ENCODE measurements around the gene PVR. TPM values are rescaled to one million over a fixed set of nuclear protein-coding genes. Genes with fewer than 3 reads are reported as not detected.

PVR gene
- total RNA-seq, 1 experiment from 2014 or later, result 141 TPM

DNA sequence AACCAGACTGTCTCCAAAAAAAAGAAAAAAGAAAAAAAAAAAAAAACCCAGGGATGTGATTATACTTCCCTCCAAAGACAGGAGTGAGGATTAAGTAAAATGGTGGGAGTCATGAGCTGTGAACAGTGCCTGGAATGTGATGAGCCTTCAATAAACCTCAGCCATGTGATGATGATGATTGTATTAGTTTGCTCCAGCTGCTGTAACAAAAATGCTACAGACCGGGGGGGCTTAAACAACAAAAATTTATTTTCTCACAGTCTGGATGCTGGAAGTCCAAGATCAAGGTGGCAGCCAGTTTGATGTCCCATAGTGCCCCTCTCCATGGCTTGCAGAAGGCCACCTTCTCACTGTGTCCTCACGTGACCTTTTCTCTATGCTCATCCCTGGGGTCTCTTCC lies 8.9 kb upstream of the PVR start:
- peak overlapping the region; percentile 68 for H3K27ac Mint-ChIP-seq (ENCODE audit: low read depth, unreplicated experiment)
- peaks cover 9% of the 10 kb centered on the region for H3K36me3 Mint-ChIP-seq (ENCODE audit: insufficient read depth, unreplicated experiment)
- no peaks in the 10 kb centered on the region for H3K27me3 Mint-ChIP-seq (ENCODE audit: insufficient read depth, unreplicated experiment)
- POLR2A ChIA-PET, result interaction anchor here (1.1 to 4.1 kb wide), 6 partner anchors 8 to 48 kb away, joined by 3 to 38 read pairs (median 8); partner anchors contain the start of gene PVR
- BruUV-seq (replicated peaks), result no TSS peak
- peaks cover 22% of the 10 kb centered on the region for H3K4me1 Mint-ChIP-seq (ENCODE audit: insufficient read depth, unreplicated experiment)
- intact Hi-C loops (cut with micrococcal nuclease), result no loop called here
- CTCF ChIA-PET, result interaction anchor here (0.6 to 3.4 kb wide), 7 partner anchors 9 to 310 kb away, joined by 3 to 19 read pairs (median 5); partner anchors contain the start of gene PVR
- no peak overlapping the region for H3K4me3 Mint-ChIP-seq (ENCODE audit: unreplicated experiment)
- H3K9me3 Mint-ChIP-seq (ENCODE audit: unreplicated experiment), result no peaks in the 10 kb centered on the region
- TF ChIP-seq, protein P1, sequence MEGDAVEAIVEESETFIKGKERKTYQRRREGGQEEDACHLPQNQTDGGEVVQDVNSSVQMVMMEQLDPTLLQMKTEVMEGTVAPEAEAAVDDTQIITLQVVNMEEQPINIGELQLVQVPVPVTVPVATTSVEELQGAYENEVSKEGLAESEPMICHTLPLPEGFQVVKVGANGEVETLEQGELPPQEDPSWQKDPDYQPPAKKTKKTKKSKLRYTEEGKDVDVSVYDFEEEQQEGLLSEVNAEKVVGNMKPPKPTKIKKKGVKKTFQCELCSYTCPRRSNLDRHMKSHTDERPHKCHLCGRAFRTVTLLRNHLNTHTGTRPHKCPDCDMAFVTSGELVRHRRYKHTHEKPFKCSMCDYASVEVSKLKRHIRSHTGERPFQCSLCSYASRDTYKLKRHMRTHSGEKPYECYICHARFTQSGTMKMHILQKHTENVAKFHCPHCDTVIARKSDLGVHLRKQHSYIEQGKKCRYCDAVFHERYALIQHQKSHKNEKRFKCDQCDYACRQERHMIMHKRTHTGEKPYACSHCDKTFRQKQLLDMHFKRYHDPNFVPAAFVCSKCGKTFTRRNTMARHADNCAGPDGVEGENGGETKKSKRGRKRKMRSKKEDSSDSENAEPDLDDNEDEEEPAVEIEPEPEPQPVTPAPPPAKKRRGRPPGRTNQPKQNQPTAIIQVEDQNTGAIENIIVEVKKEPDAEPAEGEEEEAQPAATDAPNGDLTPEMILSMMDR (IDR thresholded peaks at IDR 0.05; ENCODE audit: unreplicated experiment), result no peak
- no peak for DNase-seq (ENCODE audit: unreplicated experiment)

DNA sequence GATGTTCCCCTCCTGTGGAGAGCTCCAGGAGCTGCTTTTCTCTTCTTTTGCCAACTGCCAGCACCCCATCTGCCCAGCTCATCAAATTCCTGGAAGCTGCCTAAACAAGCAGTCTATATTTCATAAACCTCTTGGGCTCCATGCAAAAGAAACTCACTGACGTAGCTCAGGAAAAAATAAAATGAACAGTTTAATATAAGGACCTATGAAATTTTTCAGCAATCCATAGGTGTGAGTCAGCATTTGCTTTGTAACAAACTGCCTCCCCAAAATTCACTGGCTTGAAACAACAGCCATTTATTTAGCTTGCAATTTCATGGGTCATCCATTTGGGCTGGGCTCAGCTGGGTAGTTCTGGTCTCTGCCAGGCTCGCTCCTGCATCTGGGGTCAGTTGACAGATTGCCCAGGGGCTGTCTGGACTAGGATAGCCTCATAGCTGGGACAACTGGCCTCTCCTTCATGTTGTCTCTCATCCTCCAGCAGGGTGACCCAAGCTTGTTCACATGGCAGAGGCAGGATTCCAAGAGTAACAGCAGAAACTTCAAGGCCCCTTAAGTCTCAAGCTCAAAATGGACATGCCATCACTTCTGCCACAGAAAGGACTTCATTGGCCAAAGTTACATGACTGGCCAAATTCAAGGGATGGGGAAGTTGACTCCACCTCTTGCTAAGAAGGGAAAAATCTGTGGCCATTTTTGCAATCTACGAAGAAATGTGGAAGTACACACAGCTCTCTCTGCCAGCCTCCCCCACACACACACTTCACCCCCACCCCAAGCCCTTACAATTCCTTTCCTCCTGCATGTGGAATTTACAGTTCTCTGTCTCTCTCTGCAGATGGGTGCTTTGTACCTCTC lies 7.9 kb upstream of the PVR start:
- Mint-ChIP-seq H3K27me3 (ENCODE audit: insufficient read depth, unreplicated experiment) (no peaks in the 10 kb centered on the region), H3K4me1 (ENCODE audit: insufficient read depth, unreplicated experiment) (peaks cover 32% of the 10 kb centered on the region), H3K9me3 (ENCODE audit: unreplicated experiment) (no peaks in the 10 kb centered on the region), H3K36me3 (ENCODE audit: insufficient read depth, unreplicated experiment) (peaks cover 2% of the 10 kb centered on the region), H3K4me3 (ENCODE audit: unreplicated experiment) (no peak overlapping the region), H3K27ac (ENCODE audit: low read depth, unreplicated experiment) (peak overlapping the region; percentile 68)
- CTCF ChIA-PET, result interaction anchor here (0.6 to 3.4 kb wide), 18 partner anchors 8 to 804 kb away, joined by 3 to 19 read pairs (median 3); partner anchors contain the start of gene PVR
- intact Hi-C loops (cut with micrococcal nuclease), result no loop called here
- DNase-seq (ENCODE audit: unreplicated experiment), result peak; percentile 56
- BruUV-seq (replicated peaks), result no TSS peak
- TF ChIP-seq, protein P1 (IDR thresholded peaks at IDR 0.05; ENCODE audit: unreplicated experiment), result no peak
- POLR2A ChIA-PET, result interaction anchor here (1.0 to 4.1 kb wide), 7 partner anchors 9 to 215 kb away, joined by 3 to 38 read pairs (median 7); partner anchors contain the start of gene PVR

DNA sequence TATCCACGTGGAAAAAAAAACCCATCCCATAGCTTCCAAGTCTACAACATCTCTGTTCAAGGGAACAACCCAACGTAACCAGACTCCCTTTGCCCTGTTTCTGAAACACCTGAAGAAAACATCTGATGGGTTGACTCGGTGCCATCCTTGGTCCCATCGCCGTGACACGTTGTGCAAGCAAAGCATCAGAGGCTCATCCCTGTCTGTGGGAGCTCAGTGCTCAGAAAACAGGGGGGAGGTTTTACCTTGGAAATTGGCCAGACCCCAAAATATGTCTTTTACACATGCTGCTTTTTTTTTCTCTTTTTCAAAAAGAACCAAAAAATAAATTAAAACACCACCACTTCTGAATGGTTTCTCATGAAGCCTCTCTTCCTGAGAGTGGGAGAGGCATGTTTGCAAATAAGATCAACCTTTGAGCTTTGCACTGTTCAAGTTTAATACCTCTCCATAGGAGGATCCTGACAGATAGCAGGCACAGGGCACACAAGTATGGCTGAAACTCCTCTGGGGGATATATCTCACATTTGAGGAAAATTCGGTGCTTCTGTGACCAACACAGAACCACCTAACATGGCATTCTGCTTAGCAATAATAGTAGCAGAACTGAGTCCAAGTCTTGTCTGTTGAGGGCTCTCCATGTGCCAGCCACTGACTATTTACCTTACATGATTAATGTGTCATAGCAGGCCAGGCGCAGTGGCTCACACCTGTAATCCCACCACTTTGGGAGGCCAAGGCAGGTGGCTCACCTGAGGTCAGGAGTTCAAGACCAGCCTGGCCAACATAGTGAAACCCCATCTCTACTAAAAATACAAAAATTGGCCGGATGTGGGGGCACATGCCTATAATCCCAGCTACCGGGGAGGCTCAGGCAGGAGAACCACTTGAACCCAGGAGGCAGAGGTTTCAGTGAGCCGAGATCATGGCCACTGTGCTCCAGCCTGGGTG lies 7.0 kb upstream of the PVR start:
- no peaks in the 10 kb centered on the region for H3K36me3 Mint-ChIP-seq (ENCODE audit: insufficient read depth, unreplicated experiment)
- H3K4me3 Mint-ChIP-seq (ENCODE audit: unreplicated experiment), result no peak overlapping the region
- ChIA-PET POLR2A (interaction anchor here (1.0 to 4.1 kb wide), 3 partner anchors 8 to 214 kb away, joined by 4 to 38 read pairs (median 10); partner anchors contain the start of gene PVR), CTCF (interaction anchor here (0.6 to 3.4 kb wide), 10 partner anchors 19 to 803 kb away, joined by 3 to 19 read pairs (median 5); no protein-coding TSS in a partner anchor)
- no TSS peak for BruUV-seq (replicated peaks)
- no peaks in the 10 kb centered on the region for H3K9me3 Mint-ChIP-seq (ENCODE audit: unreplicated experiment)
- TF ChIP-seq, protein P1 (IDR thresholded peaks at IDR 0.05; ENCODE audit: unreplicated experiment), result no peak
- no peak for DNase-seq (ENCODE audit: unreplicated experiment)
- intact Hi-C loops (cut with micrococcal nuclease), result no loop called here
- H3K27ac Mint-ChIP-seq (ENCODE audit: low read depth, unreplicated experiment), result no peak overlapping the region
- peaks cover 39% of the 10 kb centered on the region for H3K4me1 Mint-ChIP-seq (ENCODE audit: insufficient read depth, unreplicated experiment)
- H3K27me3 Mint-ChIP-seq (ENCODE audit: insufficient read depth, unreplicated experiment), result no peaks in the 10 kb centered on the region

All from MCF 10A (cell line).